Pancreas (tissue), 10 donors: Measurements from ENCODE around the gene POR. TPM values are rescaled to one million over a fixed set of nuclear protein-coding genes. Genes with fewer than 3 reads are reported as not detected.
A peak's percentile ranks its signal among the peaks of the same experiment; 100 is the strongest.

Experiments used
- ATAC-seq, 4 donors: fragments of 200-7000 bp; cut with Tn5 transposase; one replicate each; pipeline versions ENCODE4 v1.8.0 to v1.9.1; 2020; ENCODE audit warnings: mild to moderate bottlenecking in 4 of 4, moderate library complexity in 4 of 4
- DNase-seq, 6 donors: peaks; one replicate each; pipeline ENCODE4 v3.0.0-alpha.2; 2020
- FAIRE-seq: peaks from 2 replicates; lab custom pipeline; 2012; peaks lifted over from hg19 to GRCh38; lab: Jason Lieb, UNC
- H3K27ac ChIP-seq, 4 donors: fragments of 200-600 bp; sonication (generic); 1 replicate in 3 of 4; 2 replicates in 1 of 4; pipeline versions ENCODE4 v1.5.0 to v1.8.0; 2020
- H3K27me3 ChIP-seq, 4 donors: fragments of 200-600 bp; one replicate each; pipeline ENCODE4 v1.8.0; 2021
- H3K36me3 ChIP-seq, 3 donors: fragments of 200-600 bp; sonication (generic) in 1 of 3; one replicate each; pipeline versions ENCODE4 v1.5.0 to v1.8.0; 2020 to 2021
- H3K4me1 ChIP-seq, 3 donors: fragments of 200-600 bp; one replicate each; pipeline ENCODE4 v1.8.0; 2021
- H3K4me3 ChIP-seq, 4 donors: fragments of 200-600 bp; sonication (generic) in 2 of 4; one replicate each; pipeline versions ENCODE4 v1.5.0 to v1.8.0; 2020 to 2021
- H3K9me3 ChIP-seq, 4 donors: fragments of 200-600 bp; one replicate each; pipeline ENCODE4 v1.8.0; 2021
- CTCF ChIP-seq, 4 donors: fragments of 200-600 bp; sonication (generic) in 3 of 4; IDR thresholded peaks; one replicate each; pipeline versions ENCODE4 v1.5.0 to v1.8.0; 2021; ENCODE audit warnings: antibody characterized with exemption in 4 of 4
- WGBS, 2 donors: extraction: QIAGEN DNeasy Blood & Tissue Kit; methylation state at CpG; one replicate each; pipeline ENCODE4 v1.1.7; 2013; 5-methylcytosine and 5-hydroxymethylcytosine counted together
- intact Hi-C, 3 donors: fragments of 100-400 bp; cut with DNase I; formaldehyde crosslinking; loops; one replicate each; pipeline versions ENCODE4 v1.11.1 to v1.14.2; 2022
- polyA plus RNA-seq, 2 donors: library from polyadenylated mRNA; stranded (reverse); fragments of 200-250 nt; gene quantifications; one replicate each; pipeline ENCODE4 v1.2.3, GENCODE V29; 2013
- total RNA-seq, 6 donors: library from RNA; stranded (reverse); fragmentation: NEBNext Ultra II Directional in 4 of 6; extraction: Animal tissue kit (Norgen Biotek cat#: 25700) in 4 of 6; gene quantifications; one replicate each; pipeline versions ENCODE4 v1.2.1 to v1.2.4, GENCODE V29; 2021 to 2023
- donor health status: healthy with polysubstance abuse.
- donor health status: DM: no; HTN: no; CAD: no; lungs with moderate emphysema.
- donor health status: DM: no; HTN: no; CAD: no.
- donor health status: control.
- donor health status: control.
- donor health status: Bipolar disorder and iron deficiency.
- donor health status: DM: yes; HTN: yes; CAD: no.
- donor health status: DM: no; HTN: no; CAD: no.
- donor health status: DM: no; HTN: no; CAD: no.
- donor health status: DM: yes; HTN: yes; CAD: no.

The POR gene
- total and polyA plus RNA-seq, 8 donors: 29.7 to 99.0 (median 43.6) TPM

- TF ChIP-seq CTCF (IDR thresholded peaks at IDR 0.05): no peak
- H3K4me3 ChIP-seq: no peak overlapping the region
- H3K27me3 ChIP-seq: no peaks in the 10 kb centered on the region
- H3K9me3 ChIP-seq: no peaks in the 10 kb centered on the region
- H3K36me3 ChIP-seq: no peaks in the 10 kb centered on the region
- FAIRE-seq (no peak), ATAC-seq (no peak), DNase-seq (no peak)
- intact Hi-C loops: no loop called here
- H3K4me1 ChIP-seq: no peaks in the 10 kb centered on the region
- H3K27ac ChIP-seq: no peak overlapping the region
- WGBS, 2 donors: 88 to 90% methylated on average over 2 of the region's 2 CpGs
Observed at GRCh38 chr7:75924256-75924655, 9.3 kb downstream of the POR start.

DNA sequence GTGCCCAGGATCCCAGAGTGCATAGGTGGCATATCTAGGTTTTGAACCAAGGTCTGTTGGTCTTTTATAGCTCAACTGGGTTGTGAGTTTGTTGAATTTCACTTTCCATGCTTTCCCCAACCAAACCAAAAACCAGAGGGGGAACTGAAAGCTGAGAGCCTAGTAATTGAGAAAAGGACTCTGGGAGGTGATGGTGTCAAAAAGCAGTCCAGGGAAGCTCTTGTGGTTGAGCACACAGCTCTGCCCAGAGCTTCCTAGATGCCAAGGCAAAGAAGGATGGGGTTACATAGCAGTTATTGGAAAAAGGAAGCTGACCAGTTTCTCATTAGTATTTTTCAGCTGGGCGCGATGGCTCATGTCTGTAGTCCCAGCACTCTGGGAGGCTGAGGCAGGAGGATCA is 9.9 kb downstream of the POR start:
- ATAC-seq (peak in 1 of 4 donors; percentile 17), DNase-seq (no peak), FAIRE-seq (no peak)
- 92 to 100% methylated on average over 2 of the region's 2 CpGs for WGBS, 2 donors
- no peaks in the 10 kb centered on the region for H3K4me1 ChIP-seq
- H3K9me3 ChIP-seq: no peaks in the 10 kb centered on the region
- no peaks in the 10 kb centered on the region for H3K27me3 ChIP-seq
- intact Hi-C loops: no loop called here
- TF ChIP-seq CTCF (IDR thresholded peaks at IDR 0.05): no peak
- no peak overlapping the region for H3K27ac ChIP-seq
- no peak overlapping the region for H3K4me3 ChIP-seq
- no peaks in the 10 kb centered on the region for H3K36me3 ChIP-seq

DNA sequence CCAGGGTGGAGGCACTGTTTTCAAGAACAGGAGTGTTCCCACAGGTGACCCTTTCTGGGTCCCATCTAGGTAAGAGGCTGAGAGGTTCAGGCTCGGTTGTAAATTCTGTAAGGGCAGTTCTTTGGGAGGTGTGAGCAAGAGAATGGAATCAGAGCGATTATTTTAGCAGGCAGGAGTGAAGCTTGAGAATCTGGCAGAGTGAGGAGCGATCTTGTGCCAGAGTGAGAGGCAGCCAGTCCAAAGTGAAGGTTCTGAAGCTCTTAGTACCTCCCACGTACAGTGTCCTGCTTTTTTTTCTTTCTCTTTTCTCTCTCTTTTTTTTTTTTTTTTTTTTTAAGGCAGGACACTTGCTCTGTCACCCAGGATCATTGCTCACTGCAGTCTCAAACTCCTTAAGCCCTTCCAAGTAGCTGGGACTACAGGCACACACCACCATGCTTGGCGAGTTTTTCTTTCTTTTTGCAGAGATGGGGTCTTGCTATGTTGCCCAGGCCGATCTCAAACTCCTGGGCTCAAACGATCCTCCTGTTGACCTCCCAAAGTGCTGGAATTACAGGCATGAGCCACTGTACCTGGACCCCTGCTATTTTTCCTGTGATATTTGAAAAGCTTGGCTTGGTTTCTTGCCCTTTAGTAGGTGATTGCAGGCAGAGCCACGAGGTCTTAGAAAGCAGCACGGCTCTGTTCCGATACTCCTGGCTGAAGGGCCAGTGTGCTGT is 10.9 kb downstream of the POR start:
- DNase-seq: no peak
- Histone ChIP-seq H3K27me3 (no peaks in the 10 kb centered on the region), H3K27ac (no peak overlapping the region), H3K4me1 (no peaks in the 10 kb centered on the region), H3K36me3 (no peaks in the 10 kb centered on the region), H3K4me3 (no peak overlapping the region), H3K9me3 (no peaks in the 10 kb centered on the region)
- no peak for ATAC-seq
- intact Hi-C loops: no loop called here
- no peak for FAIRE-seq
- no peak for TF ChIP-seq CTCF (IDR thresholded peaks at IDR 0.05)
- WGBS, 2 donors: 78 to 82% methylated on average over 10 of the region's 10 CpGs

DNA sequence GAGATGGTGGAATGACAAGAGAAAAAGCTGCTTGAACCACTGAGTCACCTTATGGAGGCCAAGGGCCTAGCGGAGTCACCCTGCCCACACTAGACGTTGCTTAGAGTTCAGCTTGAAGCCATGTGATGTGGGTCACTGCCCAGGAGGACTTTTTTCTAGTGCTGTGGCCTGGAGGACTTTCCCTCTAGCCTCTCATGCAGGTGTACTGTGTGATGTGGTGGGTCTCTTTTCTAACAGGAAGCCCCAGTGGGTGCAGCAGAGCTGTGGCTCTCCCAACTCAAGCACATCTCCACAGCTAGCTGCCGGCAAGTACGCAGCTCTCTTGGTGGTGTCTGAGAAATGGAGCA is 13.6 kb downstream of the POR start:
- Histone ChIP-seq H3K27ac (no peak overlapping the region), H3K27me3 (no peaks in the 10 kb centered on the region), H3K4me3 (no peak overlapping the region), H3K9me3 (no peaks in the 10 kb centered on the region), H3K36me3 (no peaks in the 10 kb centered on the region), H3K4me1 (peaks cover 0 to 2% (median 0%) of the 10 kb centered on the region in 3 donors)
- FAIRE-seq (no peak), DNase-seq (peak in 1 of 6 donors; percentile 6), ATAC-seq (no peak)
- WGBS, 2 donors: 88 to 90% methylated on average over 4 of the region's 4 CpGs
- intact Hi-C loops: no loop called here
- TF ChIP-seq CTCF (IDR thresholded peaks at IDR 0.05): no peak

DNA sequence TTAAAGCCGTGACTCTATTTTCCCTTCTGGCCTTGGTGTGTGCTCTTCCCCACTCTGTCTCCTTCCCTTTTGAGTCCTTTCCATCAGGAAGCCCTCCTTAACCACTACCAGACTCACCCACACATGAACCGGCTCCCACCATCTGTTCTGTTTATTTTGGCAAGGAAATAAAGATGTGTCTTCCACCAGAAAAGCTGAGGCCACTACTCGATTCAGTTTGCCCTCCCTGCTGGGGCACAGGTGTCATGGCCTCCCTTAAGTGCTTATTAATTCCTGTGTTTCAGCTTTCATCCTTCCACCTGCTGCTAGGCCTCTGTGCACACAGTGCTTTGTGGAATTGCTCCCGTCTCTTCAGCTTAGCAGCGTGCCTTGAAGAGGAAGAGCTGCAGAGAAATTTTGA is 16.7 kb downstream of the POR start:
- Histone ChIP-seq H3K4me3 (no peak overlapping the region), H3K27me3 (no peaks in the 10 kb centered on the region), H3K4me1 (peaks cover 0 to 2% (median 0%) of the 10 kb centered on the region in 3 donors), H3K9me3 (no peaks in the 10 kb centered on the region), H3K27ac (no peak overlapping the region), H3K36me3 (no peaks in the 10 kb centered on the region)
- TF ChIP-seq CTCF (IDR thresholded peaks at IDR 0.05): no peak
- intact Hi-C loops: no loop called here
- peak in 1 of 6 donors; percentile 7 for DNase-seq
- no peak for FAIRE-seq
- peak in 2 of 4 donors; percentile 69 for ATAC-seq
- WGBS, 2 donors: 52 to 58% methylated on average over 5 of the region's 5 CpGs
